ENCODE results near the gene IP6K2.

The IP6K2 gene

DNA sequence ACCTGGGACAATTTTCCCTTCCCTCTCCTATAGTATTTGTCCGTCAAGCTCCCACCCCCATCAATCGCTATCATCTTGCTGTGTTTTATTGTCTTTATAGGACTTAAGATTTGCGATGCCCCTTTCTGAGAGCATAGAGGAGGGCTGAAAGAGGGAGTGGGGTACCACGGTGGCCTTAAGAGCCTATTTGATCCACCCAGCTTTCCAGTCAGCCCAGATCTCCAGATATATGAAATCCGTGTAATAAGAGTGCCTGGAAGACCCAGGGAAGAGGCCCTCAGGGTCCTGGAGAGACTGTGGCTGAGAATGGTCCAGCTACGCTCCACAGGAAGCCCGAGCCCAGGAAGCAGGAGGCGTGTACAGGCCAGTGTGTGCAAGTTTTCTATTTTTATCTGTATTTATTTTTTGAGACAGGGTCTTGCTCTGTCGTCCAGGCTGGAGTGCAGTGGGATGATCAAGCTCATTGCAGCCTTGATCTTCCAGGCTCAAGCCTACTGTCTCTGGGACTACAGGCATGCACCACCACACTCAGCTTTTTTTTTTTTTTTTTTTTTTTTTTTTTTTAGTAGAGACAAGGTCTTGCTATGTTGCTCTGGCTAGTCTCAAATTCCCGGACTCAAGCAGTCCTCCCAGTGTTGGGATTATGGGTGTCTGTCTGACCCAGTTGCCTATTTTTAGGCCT, 30.3 kb downstream of the IP6K2 start:
- H3K4me3 ChIP-seq (ENCODE audit: low read length) = no peak overlapping the region
- TF ChIP-seq, protein P1, sequence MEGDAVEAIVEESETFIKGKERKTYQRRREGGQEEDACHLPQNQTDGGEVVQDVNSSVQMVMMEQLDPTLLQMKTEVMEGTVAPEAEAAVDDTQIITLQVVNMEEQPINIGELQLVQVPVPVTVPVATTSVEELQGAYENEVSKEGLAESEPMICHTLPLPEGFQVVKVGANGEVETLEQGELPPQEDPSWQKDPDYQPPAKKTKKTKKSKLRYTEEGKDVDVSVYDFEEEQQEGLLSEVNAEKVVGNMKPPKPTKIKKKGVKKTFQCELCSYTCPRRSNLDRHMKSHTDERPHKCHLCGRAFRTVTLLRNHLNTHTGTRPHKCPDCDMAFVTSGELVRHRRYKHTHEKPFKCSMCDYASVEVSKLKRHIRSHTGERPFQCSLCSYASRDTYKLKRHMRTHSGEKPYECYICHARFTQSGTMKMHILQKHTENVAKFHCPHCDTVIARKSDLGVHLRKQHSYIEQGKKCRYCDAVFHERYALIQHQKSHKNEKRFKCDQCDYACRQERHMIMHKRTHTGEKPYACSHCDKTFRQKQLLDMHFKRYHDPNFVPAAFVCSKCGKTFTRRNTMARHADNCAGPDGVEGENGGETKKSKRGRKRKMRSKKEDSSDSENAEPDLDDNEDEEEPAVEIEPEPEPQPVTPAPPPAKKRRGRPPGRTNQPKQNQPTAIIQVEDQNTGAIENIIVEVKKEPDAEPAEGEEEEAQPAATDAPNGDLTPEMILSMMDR (conservative IDR thresholded peaks at IDR 0.05; ENCODE audit: low read length) = no peak
- no peak for DNase-seq (ENCODE audit: low read depth)

DNA sequence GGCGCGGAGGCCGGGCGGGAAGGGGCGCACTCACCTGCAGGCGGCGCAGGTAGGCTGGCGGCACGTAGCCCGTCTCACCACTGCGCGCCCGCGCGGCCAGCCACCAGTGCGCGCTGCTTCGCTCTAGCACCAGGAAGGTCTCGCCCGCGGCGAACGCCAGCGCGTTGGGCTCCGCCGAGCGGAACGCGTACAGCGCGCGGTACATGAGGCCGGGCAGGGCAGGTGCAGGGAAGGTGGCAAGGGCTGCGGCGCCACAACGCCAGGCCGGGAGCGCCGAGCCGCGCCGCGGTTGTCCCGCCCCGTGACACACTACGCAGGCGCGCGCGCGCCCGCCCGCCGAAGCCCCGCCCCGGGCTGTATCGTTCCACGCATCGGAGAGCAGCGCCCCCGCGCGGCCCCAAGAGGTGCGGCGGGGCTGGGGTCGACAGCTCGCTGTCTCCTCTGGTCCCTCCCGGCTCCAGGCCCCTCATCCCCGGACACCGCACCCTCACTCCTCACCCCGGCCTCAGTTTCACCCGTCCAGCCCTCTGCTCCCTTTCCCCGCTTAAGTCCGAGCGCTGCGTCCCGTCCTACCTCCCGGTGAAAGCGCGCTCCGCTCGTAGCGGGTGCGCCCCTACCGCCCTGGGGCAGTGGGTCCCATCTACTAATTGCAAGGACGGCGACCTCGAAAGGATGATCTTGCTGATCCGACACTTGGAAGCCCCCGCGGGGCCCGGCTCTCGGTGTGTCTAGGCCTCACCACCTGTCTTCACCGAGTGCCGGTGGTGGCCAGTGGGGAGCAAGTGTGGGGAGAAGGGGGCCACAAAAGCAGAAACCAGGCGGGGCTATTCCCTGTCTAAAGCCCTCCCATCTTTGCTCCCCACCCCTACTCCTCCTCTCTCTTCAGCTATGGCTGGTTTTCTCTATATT, 31.2 kb downstream of the IP6K2 start, which contains the start of gene NCKIPSD:
Gene NCKIPSD (minus strand): TSS at position 313 of the 909 bp plus-strand sequence. CDS start 108 bp downstream, at position 205.
- peak; percentile 72 for DNase-seq (ENCODE audit: low read depth)
- H3K4me3 ChIP-seq (ENCODE audit: low read length) = peak within 1 kb of the TSS; percentile 80
- TF ChIP-seq, protein P1 (conservative IDR thresholded peaks at IDR 0.05; ENCODE audit: low read length) = peak; percentile 60

DNA sequence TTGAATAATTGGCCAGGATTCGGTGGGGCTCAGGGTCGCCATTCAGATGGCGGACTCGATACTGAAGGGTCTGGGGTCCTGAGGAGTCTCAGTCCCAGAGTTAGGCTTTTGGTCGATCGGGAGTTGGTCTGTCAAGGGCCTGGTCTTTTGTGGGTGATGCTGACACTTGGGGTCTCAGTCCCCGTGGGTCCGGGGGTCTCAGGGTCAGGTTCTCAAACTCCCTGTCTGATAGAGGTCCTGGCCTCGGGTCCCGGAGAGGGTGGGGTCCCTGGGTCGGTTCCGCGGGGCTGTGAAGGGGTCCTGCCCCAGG, 31.8 kb downstream of the IP6K2 start:
- DNase-seq (ENCODE audit: low read depth) = no peak
- peak overlapping the region; percentile 80 for H3K4me3 ChIP-seq (ENCODE audit: low read length)
- TF ChIP-seq, protein P1 (conservative IDR thresholded peaks at IDR 0.05; ENCODE audit: low read length) = no peak

DNA sequence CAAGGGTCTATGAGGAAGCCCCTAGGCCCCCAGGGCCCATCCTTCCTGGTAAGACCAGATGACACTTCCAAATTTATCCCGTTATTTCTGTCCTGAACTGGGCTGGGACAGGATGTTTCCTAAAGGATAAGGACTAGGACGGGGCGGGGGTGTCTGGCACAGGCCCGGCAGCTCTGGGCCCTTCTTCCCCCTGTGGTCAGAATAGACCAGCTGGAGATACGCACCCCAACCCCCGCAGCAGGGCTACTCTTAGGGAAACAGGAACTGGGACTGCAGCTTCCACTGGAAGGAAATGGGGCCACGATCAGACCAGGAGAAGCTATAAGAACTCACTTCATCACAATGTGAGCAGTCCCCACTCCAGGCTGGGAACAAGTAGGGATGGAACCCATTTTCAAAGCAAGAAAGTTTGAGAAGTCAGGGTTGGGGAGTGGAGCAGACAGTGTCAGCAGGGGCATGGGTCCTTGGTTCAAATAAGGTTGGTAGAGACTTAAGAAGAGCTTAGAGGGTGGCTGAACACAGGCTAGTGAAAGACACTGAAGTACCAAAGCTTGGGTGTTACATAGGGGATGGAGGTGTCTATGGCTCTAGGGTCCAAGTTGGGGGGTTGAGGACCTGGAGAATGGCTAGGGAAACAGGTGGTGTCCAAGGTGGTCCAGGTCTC, 32.4 kb downstream of the IP6K2 start:
- DNase-seq (ENCODE audit: low read depth) = no peak
- TF ChIP-seq, protein P1 (conservative IDR thresholded peaks at IDR 0.05; ENCODE audit: low read length) = no peak
- H3K4me3 ChIP-seq (ENCODE audit: low read length) = peak overlapping the region; percentile 80

DNA sequence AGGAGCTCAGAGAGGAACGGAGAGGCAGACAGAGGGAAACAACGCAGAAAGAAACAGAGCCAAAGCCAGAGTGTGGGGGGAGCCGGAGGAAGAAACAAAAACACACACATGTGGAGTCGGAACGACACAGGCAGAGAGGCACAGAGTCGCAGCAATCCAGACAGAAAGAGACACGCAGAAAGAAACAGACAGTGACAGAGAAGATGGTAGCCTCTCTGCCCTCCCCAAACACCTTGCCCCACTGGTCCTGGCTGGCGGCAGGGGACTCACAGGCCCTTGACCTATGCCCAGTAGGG, 33.0 kb downstream of the IP6K2 start:
- TF ChIP-seq, protein P1 (conservative IDR thresholded peaks at IDR 0.05; ENCODE audit: low read length) = no peak
- no peak for DNase-seq (ENCODE audit: low read depth)
- peak overlapping the region; percentile 80 for H3K4me3 ChIP-seq (ENCODE audit: low read length)

DNA sequence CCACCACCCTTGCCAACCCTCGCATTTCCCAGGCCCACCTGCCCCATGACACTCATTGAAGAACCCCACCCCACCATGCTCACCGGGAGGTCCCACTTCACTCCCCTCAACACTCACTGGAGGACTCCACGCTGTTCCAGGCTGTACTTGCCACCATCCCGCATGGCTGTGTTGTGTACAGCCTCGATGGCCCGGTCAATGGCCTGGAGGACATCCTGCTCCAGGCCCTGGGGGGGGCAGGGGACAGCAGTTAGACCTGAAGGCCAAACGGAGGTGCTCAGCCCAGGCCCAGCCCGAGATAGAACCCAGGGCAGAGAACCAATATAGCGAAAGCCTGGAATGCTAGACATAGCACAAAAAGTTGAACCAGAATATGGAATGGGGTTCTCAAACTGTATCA, 34.2 kb downstream of the IP6K2 start:
- DNase-seq (ENCODE audit: low read depth) = no peak
- TF ChIP-seq, protein P1 (conservative IDR thresholded peaks at IDR 0.05; ENCODE audit: low read length) = no peak
- no peak overlapping the region for H3K4me3 ChIP-seq (ENCODE audit: low read length)
